ENCODE data around the gene ELMO1. TPM values are rescaled to one million over a fixed set of nuclear protein-coding genes. Genes with fewer than 3 reads are reported as not detected.

Gene ELMO1
- total RNA-seq, 1 experiment from 2014 or later = 21.7 TPM

- no peak for DNase-seq (ENCODE audit: low read depth)
Observed at GRCh38 chr7:37216156-37216852, 232.4 kb downstream of the ELMO1 start.

- no peak for DNase-seq (ENCODE audit: low read depth)
Observed at GRCh38 chr7:37215290-37215923, 233.3 kb downstream of the ELMO1 start.

- DNase-seq (ENCODE audit: low read depth) = no peak
Observed at GRCh38 chr7:37212556-37212955, 236.1 kb downstream of the ELMO1 start.

GRCh38 chr7:37212051-37212450 lies 236.6 kb downstream of the ELMO1 start:
- DNase-seq (ENCODE audit: low read depth) = no peak

GRCh38 chr7:37211097-37211880 lies 237.4 kb downstream of the ELMO1 start:
- peak; percentile 22 for DNase-seq (ENCODE audit: low read depth)

GRCh38 chr7:37209195-37209594 lies 239.5 kb downstream of the ELMO1 start:
- DNase-seq (ENCODE audit: low read depth) = no peak

- DNase-seq (ENCODE audit: low read depth) = no peak
Observed at GRCh38 chr7:37208528-37208927, 240.1 kb downstream of the ELMO1 start.

- no peak for DNase-seq (ENCODE audit: low read depth)
Observed at GRCh38 chr7:37206192-37206591, 242.5 kb downstream of the ELMO1 start.

- no peak for DNase-seq (ENCODE audit: low read depth)
Observed at GRCh38 chr7:37205451-37205850, 243.2 kb downstream of the ELMO1 start.

GRCh38 chr7:37201876-37202198 lies 246.8 kb downstream of the ELMO1 start:
- DNase-seq (ENCODE audit: low read depth) = no peak

- peak; percentile 68 for DNase-seq (ENCODE audit: low read depth)
Observed at GRCh38 chr7:37201003-37201875, 247.4 kb downstream of the ELMO1 start.

- peak; percentile 75 for DNase-seq (ENCODE audit: low read depth)
Observed at GRCh38 chr7:37198906-37199485, 249.7 kb downstream of the ELMO1 start.

GRCh38 chr7:37198041-37198905 lies 250.4 kb downstream of the ELMO1 start:
- no peak for DNase-seq (ENCODE audit: low read depth)

- no peak for DNase-seq (ENCODE audit: low read depth)
Observed at GRCh38 chr7:37197108-37197507, 251.6 kb downstream of the ELMO1 start.

GRCh38 chr7:37196676-37197075 lies 252.0 kb downstream of the ELMO1 start:
- no peak for DNase-seq (ENCODE audit: low read depth)

- no peak for DNase-seq (ENCODE audit: low read depth)
Observed at GRCh38 chr7:37195388-37195787, 253.3 kb downstream of the ELMO1 start.

- no peak for DNase-seq (ENCODE audit: low read depth)
Observed at GRCh38 chr7:37194943-37195342, 253.7 kb downstream of the ELMO1 start.

- no peak for DNase-seq (ENCODE audit: low read depth)
Observed at GRCh38 chr7:37193775-37194135, 254.9 kb downstream of the ELMO1 start.

- DNase-seq (ENCODE audit: low read depth) = no peak
Observed at GRCh38 chr7:37193087-37193774, 255.4 kb downstream of the ELMO1 start.

- no peak for DNase-seq (ENCODE audit: low read depth)
Observed at GRCh38 chr7:37191797-37192196, 256.9 kb downstream of the ELMO1 start.
